AG10803 (cell line): Measurements from ENCODE around the gene PHLDA2.

Source experiments
- DNase-seq: peaks from one replicate; pipeline ENCODE4 v3.0.0; 2010; ENCODE audit warnings: low read depth
- H3K4me3 ChIP-seq: 2 replicates; pipeline ENCODE4 v1.5.1; 2011; ENCODE audit warnings: mild to moderate bottlenecking, low read length, control low read depth
- CTCF ChIP-seq: conservative IDR thresholded peaks from 2 replicates; pipeline ENCODE4 v1.5.1; 2011; ENCODE audit warnings: mild to moderate bottlenecking, low read length, control low read depth, inconsistent platforms

PHLDA2 gene

DNA sequence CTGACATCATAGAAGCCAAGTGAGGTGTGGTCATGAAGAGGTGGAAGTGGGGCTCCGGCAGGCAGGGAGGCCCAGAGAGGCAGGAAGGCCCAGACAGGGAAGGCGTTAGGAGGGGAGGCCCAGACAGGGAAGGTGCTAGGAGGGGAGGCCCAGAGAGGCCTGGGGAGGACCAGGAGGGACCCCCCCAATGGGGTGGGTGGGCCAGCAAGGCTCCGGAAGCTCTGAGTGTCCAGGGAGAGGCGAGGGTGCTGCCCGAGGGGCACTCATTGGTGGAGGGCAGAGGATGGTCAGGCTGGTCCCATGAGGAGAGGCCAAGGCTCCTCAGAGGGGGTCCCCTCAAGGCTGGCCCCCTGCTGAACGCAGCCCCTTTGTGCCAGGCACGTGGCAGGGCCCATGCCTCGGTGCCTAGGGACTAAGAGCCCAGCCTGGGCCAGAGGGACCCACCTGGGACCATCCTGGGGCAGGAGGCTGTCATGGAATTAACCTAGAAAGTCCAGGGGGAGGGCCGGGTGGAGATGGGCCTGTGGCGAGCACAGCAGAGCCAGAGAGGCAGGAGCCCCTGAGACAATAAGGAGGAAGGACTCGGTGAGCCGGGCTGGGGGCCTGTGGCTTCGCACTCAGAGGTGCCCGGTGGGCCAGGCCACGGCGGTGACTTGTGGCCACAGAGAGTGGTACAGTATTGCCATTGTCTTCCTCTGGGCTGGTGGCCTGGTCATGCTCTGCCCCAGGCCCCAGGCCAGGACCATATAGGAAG lies 12.2 kb downstream of the PHLDA2 start:
- DNase-seq: no peak
- H3K4me3 ChIP-seq: no peak overlapping the region
- no peak for TF ChIP-seq CTCF

DNA sequence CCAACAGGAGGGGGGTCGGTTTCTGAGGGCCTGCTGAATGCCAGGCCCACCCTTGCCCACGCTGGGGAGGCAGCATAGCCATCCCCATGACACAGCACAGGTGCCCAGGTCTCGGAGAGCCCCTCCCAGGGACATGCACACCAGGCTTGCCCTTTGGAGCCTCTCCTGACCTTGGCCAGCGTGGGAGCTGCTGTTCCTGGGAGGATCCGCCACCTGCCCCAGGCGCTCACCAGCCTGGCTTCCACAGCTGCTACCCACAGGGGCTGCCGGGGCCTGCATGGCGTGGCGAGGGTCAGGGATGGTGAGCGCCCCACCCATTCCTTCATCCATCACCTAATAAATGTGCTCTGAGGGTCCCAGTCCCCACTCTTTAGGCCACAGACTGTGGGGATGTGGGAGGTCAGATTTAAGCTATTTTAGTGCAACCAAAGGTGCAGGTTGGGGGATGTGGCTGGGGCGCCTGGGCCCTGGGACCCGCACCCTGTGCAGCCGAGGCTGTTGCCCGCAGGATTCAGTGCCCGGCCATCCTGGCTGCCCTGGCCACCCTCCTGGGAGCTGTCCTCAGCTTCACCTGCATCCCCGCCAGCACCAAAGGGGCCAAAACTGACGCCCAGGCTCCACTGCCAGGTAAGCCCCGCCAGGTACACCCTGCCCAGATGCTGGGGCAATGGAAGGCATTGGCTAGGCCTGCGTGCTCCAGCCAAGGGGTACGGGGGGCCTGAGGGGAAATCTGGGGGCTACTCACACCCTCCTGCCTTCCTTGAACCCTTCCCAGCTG lies 12.9 kb downstream of the PHLDA2 start:
- no peak for DNase-seq
- TF ChIP-seq CTCF: no peak
- H3K4me3 ChIP-seq: no peak overlapping the region

DNA sequence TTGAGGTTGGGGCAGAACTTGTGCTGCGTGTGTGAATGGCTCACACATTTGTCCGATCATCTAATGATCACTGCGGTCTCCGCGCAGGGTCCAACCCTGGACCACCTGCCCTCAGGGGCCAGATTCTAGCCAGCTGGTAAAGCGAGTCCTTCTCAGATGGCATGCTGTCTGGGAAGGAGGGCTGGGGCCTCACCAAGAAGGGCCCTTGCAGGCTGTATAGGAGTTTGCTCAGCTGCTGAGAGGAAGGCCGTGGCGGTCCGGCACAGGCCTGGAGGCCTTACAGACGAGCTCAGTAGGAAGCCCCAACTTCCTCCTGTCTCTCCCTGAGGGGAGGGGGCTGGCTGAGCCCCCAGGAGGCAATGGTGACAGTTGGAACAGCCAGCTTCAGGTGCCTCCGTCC lies 13.7 kb downstream of the PHLDA2 start:
- no peak overlapping the region for H3K4me3 ChIP-seq
- DNase-seq: no peak
- no peak for TF ChIP-seq CTCF

DNA sequence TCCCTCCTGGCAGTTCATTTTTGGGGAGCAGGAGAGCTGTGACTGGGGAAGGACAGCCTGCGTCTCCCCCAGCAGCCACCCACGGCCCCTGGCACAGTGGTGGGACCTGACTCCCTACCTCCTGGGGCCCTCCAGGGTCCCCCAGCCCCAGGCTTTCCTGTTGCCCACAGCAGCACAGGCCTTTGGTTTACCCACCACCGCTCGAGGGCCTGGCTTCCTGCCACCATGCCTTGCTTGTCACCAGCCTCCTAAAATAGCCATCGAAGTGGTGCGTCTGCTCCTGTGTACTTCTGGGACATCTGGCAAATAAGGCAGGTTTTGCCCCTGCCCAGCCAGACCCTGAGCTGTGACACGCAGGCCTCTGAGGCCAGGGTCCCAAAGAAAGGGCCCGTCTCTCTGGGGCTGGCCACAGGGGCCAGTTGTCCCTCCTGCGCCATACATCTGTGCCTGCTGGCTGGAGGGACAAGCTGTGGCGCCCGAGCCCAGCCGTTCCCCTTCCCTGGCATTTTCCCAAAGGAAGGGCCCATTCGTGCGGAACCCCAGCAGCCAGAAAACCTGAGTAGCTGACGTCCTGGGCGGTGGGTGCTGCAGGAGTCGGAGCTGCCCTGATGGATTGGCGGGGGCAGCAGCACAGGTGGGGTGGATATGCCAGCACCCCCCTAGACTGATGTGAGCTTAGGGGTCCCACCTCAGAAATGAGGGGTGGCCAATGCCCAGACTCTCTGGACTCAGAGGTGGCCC lies 14.6 kb downstream of the PHLDA2 start:
- no peak overlapping the region for H3K4me3 ChIP-seq
- DNase-seq: no peak
- TF ChIP-seq CTCF: no peak

- no peak overlapping the region for H3K4me3 ChIP-seq
- no peak for TF ChIP-seq CTCF
- DNase-seq: no peak
These were observed 15.4 kb downstream of the PHLDA2 start for GRCh38 chr11:2913776-2914175.

DNA sequence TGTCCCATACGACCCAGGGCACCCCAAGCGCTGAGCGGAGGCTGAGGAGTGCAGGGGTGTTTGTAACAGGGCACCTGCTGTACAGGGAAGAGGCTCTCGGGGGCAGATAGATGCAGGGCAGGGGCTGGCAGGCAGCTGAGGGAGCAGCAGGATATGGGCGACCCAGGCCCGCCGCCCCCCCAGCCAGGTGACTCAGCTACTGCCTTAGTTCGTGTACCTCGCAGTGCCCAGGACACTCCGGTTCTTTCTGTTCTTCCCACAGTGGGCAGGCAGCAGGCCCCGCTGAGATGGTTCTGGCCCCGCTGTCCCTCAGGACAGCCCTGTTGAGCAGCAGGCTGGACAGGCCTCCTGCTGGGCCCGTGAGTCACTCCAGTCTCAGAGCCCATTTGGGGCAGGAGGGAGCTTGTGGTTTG lies 16.2 kb downstream of the PHLDA2 start:
- no peak overlapping the region for H3K4me3 ChIP-seq
- no peak for DNase-seq
- TF ChIP-seq CTCF: no peak
